GM12878 (cell line): ENCODE measurements around the gene CBFB. TPM values are rescaled to one million over a fixed set of nuclear protein-coding genes. Genes with fewer than 3 reads are reported as not detected.

ENCODE experiments used
- BACH1 ChIP-seq: fragments of 450-650 bp; IDR thresholded peaks from 2 replicates; pipeline ENCODE4 v1.6.1; 2017; ENCODE audit warnings: mild to moderate bottlenecking, borderline replicate concordance
- CEBPB ChIP-seq, 2 experiments: fragments of 150-350 bp in 1 of 2; IDR thresholded peaks; 2 replicates each; pipeline ENCODE4 v1.6.1; 2012 to 2014; ENCODE audit warnings: low read depth in 2 of 2, low read length in 2 of 2, borderline replicate concordance in 1 of 2, inconsistent platforms in 1 of 2
- EP300 ChIP-seq, 2 experiments: fragments of 150-350 bp in 1 of 2; IDR thresholded peaks; 2 replicates each; pipeline ENCODE4 v1.6.1; 2011 to 2012; ENCODE audit warnings: low read depth in 2 of 2, low read length in 2 of 2, borderline replicate concordance in 1 of 2, improper control_type of control experiment in 1 of 2, inconsistent platforms in 1 of 2; ENCODE audit not compliant: control insufficient read depth in 1 of 2
- ETV6 ChIP-seq, 2 experiments: fragments of 450-650 bp in 1 of 2; IDR thresholded peaks in 1 of 2; conservative IDR thresholded peaks in 1 of 2; 2 replicates each; pipeline ENCODE4 v1.6.1; 2014; ENCODE audit warnings: antibody characterized with exemption in 1 of 2, borderline replicate concordance in 1 of 2, low read depth in 1 of 2, mild to moderate bottlenecking in 1 of 2, moderate library complexity in 1 of 2
- HCFC1 ChIP-seq: fragments of 150-350 bp; IDR thresholded peaks from 2 replicates; pipeline ENCODE4 v1.6.1; 2014; ENCODE audit warnings: low read length
- IKZF2 ChIP-seq, 2 experiments: fragments of 450-650 bp; IDR thresholded peaks; 2 replicates each; pipeline ENCODE4 v1.6.1; 2017; ENCODE audit warnings: mild to moderate bottlenecking in 2 of 2, moderate library complexity in 2 of 2
- MTA3 ChIP-seq: IDR thresholded peaks from 2 replicates; pipeline ENCODE4 v1.6.1; 2012; ENCODE audit warnings: low read length, inconsistent platforms, borderline replicate concordance
- NFYB ChIP-seq: IDR thresholded peaks from 2 replicates; pipeline ENCODE4 v1.6.1; 2011; ENCODE audit warnings: low read depth, mild to moderate bottlenecking, low read length, improper control_type of control experiment, moderate library complexity; ENCODE audit not compliant: insufficient read depth
- RCOR1 ChIP-seq: conservative IDR thresholded peaks from 2 replicates; pipeline ENCODE4 v1.6.1; 2012; ENCODE audit warnings: low read depth, low read length, improper control_type of control experiment
- RUNX3 ChIP-seq: IDR thresholded peaks from 2 replicates; pipeline ENCODE4 v1.6.1; 2012; ENCODE audit warnings: low read length, inconsistent platforms
- STAT1 ChIP-seq: fragments of 450-650 bp; conservative IDR thresholded peaks from 2 replicates; pipeline ENCODE4 v1.6.1; 2014; ENCODE audit warnings: antibody characterized with exemption, mild to moderate bottlenecking
- SUZ12 ChIP-seq: fragments of 200-600 bp; sonication (generic); IDR thresholded peaks from one replicate; pipeline ENCODE4 v1.6.1; 2018; ENCODE audit warnings: antibody characterized with exemption, mild to moderate bottlenecking; ENCODE audit not compliant: unreplicated experiment
- TARDBP ChIP-seq: IDR thresholded peaks from 2 replicates; pipeline ENCODE4 v1.6.1; 2016; ENCODE audit warnings: borderline replicate concordance
- ZNF274 ChIP-seq: IDR thresholded peaks from one replicate; pipeline ENCODE4 v1.8.0; 2011; ENCODE audit not compliant: insufficient read length, insufficient read depth
- polyA plus RNA-seq, 11 experiments: library from polyadenylated mRNA; depleted of rRNA in 4 of 11; unstranded in 6 of 11; stranded (reverse) in 5 of 11; fragments of >200 nt; fragmentation: Nextera tagmentation in 4 of 11; fragmentation: Illumina TruSeq in 1 of 11; extraction: Ambion mirVana in 4 of 11; extraction: Trizol in 1 of 11; gene quantifications; 1 replicate in 1 of 11; 2 replicates in 10 of 11; pipeline versions ENCODE4 v1.2.1 to v1.2.3, GENCODE V29; 2011 to 2016; ENCODE audit warnings: inconsistent platforms in 2 of 11, missing spikeins in 2 of 11, low read depth in 1 of 11
- total RNA-seq, 4 experiments: library from RNA; depleted of rRNA in 3 of 4; stranded (reverse); fragments of >200 nt in 3 of 4; fragmentation: Illumina TruSeq in 1 of 4; extraction: Trizol in 1 of 4; gene quantifications; 2 replicates each; pipeline versions ENCODE4 v1.2.1 to v1.2.3, GENCODE V29; 2013 to 2021
- TF ChIP-seq, protein P1 (sequence below): IDR thresholded peaks from 2 replicates; pipeline ENCODE4 v1.6.1; 2012; ENCODE audit warnings: improper control_type of control experiment, low read depth, low read length; ENCODE audit not compliant: insufficient replicate concordance
- TF ChIP-seq, protein P2 (sequence below): fragments of 450-650 bp; IDR thresholded peaks from 2 replicates; pipeline ENCODE4 v1.6.1; 2016; ENCODE audit warnings: mild to moderate bottlenecking
- TF ChIP-seq, protein P3 (sequence below): fragments of 450-650 bp; IDR thresholded peaks from 2 replicates; pipeline ENCODE4 v1.6.1; 2016; ENCODE audit warnings: mild to moderate bottlenecking
- TF ChIP-seq, protein P4 (sequence below): IDR thresholded peaks from 2 replicates; pipeline ENCODE4 v1.6.1; 2011; ENCODE audit warnings: borderline replicate concordance, low read depth, mild to moderate bottlenecking, moderate library complexity, mixed read lengths, low read length; ENCODE audit not compliant: insufficient read depth; ENCODE audit errors: extremely low read length

Gene CBFB
- total and polyA plus RNA-seq, 10 of the 15 experiments (the other 5 are each of a cell fraction or from before 2014, with no cell fraction given) = 25.3 to 83.8 (median 65.7) TPM

DNA sequence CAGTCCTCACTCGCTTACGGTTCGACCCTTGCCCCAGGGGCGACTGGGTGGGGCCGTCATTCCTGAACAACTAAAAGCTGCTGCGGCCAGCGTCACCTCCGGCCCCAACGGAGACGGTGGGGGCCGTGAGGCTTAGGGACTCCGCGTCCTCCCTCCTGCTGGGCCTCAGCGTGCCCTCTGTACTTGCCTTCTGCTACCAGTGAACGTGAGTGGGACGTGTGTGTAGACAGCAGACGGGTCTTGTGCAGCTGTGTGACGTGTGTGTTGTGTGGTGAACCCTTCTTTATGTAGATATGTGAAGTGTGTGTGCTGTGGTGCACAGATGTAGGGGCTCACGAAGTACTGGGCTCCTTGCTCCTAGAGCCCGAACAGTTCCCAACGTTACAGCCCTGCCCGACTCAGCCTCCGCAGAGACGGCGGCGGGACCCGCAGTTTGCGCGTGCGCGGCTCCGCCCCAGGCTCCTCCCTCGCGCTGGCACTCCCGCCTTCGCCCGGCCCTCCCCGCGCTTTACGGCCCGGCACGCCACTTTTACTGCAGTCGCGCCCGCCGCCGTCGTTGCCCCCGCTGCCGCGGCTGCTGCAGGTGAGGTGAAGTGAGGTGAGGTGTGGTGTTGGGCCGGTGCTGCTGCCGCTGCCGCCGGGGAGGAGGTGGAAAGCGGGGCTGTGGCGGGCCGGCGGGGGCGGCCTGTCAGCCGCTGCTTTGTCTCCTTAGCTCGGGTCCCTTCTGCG lies 80.6 kb downstream of the CBFB start, which contains the start of gene PHAF1 (continued):
- TF ChIP-seq, protein P1, sequence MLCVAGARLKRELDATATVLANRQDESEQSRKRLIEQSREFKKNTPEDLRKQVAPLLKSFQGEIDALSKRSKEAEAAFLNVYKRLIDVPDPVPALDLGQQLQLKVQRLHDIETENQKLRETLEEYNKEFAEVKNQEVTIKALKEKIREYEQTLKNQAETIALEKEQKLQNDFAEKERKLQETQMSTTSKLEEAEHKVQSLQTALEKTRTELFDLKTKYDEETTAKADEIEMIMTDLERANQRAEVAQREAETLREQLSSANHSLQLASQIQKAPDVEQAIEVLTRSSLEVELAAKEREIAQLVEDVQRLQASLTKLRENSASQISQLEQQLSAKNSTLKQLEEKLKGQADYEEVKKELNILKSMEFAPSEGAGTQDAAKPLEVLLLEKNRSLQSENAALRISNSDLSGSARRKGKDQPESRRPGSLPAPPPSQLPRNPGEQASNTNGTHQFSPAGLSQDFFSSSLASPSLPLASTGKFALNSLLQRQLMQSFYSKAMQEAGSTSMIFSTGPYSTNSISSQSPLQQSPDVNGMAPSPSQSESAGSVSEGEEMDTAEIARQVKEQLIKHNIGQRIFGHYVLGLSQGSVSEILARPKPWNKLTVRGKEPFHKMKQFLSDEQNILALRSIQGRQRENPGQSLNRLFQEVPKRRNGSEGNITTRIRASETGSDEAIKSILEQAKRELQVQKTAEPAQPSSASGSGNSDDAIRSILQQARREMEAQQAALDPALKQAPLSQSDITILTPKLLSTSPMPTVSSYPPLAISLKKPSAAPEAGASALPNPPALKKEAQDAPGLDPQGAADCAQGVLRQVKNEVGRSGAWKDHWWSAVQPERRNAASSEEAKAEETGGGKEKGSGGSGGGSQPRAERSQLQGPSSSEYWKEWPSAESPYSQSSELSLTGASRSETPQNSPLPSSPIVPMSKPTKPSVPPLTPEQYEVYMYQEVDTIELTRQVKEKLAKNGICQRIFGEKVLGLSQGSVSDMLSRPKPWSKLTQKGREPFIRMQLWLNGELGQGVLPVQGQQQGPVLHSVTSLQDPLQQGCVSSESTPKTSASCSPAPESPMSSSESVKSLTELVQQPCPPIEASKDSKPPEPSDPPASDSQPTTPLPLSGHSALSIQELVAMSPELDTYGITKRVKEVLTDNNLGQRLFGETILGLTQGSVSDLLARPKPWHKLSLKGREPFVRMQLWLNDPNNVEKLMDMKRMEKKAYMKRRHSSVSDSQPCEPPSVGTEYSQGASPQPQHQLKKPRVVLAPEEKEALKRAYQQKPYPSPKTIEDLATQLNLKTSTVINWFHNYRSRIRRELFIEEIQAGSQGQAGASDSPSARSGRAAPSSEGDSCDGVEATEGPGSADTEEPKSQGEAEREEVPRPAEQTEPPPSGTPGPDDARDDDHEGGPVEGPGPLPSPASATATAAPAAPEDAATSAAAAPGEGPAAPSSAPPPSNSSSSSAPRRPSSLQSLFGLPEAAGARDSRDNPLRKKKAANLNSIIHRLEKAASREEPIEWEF = no peak
- TF ChIP-seq, protein P2, sequence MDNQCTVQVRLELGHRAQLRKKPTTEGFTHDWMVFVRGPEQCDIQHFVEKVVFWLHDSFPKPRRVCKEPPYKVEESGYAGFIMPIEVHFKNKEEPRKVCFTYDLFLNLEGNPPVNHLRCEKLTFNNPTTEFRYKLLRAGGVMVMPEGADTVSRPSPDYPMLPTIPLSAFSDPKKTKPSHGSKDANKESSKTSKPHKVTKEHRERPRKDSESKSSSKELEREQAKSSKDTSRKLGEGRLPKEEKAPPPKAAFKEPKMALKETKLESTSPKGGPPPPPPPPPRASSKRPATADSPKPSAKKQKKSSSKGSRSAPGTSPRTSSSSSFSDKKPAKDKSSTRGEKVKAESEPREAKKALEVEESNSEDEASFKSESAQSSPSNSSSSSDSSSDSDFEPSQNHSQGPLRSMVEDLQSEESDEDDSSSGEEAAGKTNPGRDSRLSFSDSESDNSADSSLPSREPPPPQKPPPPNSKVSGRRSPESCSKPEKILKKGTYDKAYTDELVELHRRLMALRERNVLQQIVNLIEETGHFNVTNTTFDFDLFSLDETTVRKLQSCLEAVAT = no peak
- no peak for TF ChIP-seq RCOR1
- no peak for TF ChIP-seq EP300 (IDR thresholded peaks at IDR 0.05; ENCODE audit: borderline replicate concordance in 1 of 2, control insufficient read depth in 1 of 2, low read depth in 2 of 2, low read length in 2 of 2)
- no peak for TF ChIP-seq TARDBP
- TF ChIP-seq, protein P3, sequence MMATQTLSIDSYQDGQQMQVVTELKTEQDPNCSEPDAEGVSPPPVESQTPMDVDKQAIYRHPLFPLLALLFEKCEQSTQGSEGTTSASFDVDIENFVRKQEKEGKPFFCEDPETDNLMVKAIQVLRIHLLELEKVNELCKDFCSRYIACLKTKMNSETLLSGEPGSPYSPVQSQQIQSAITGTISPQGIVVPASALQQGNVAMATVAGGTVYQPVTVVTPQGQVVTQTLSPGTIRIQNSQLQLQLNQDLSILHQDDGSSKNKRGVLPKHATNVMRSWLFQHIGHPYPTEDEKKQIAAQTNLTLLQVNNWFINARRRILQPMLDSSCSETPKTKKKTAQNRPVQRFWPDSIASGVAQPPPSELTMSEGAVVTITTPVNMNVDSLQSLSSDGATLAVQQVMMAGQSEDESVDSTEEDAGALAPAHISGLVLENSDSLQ = no peak
- TF ChIP-seq IKZF2 (IDR thresholded peaks at IDR 0.05) = no peak
- TF ChIP-seq ETV6 (conservative IDR thresholded peaks at IDR 0.05 in 1 of 2, IDR thresholded peaks at IDR 0.05 in 1 of 2; ENCODE audit: borderline replicate concordance in 1 of 2, low read depth in 1 of 2) = no peak
- no peak for TF ChIP-seq BACH1
- no peak for TF ChIP-seq CEBPB (IDR thresholded peaks at IDR 0.05; ENCODE audit: borderline replicate concordance in 1 of 2, low read depth in 2 of 2, low read length in 2 of 2)
- TF ChIP-seq STAT1 = peak; percentile 75; the same call in 1 of the 2 replicates
- TF ChIP-seq RUNX3 = no peak
- TF ChIP-seq, protein P4, sequence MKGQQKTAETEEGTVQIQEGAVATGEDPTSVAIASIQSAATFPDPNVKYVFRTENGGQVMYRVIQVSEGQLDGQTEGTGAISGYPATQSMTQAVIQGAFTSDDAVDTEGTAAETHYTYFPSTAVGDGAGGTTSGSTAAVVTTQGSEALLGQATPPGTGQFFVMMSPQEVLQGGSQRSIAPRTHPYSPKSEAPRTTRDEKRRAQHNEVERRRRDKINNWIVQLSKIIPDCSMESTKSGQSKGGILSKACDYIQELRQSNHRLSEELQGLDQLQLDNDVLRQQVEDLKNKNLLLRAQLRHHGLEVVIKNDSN = no peak
- TF ChIP-seq SUZ12 = no peak
- no peak for TF ChIP-seq NFYB
- TF ChIP-seq HCFC1 = no peak; the same call in 1 of the 2 replicates
- TF ChIP-seq ZNF274 = no peak
- TF ChIP-seq MTA3 = no peak
